ENCODE measurements around the gene KCNC3. TPM values are rescaled to one million over a fixed set of nuclear protein-coding genes. Genes with fewer than 3 reads are reported as not detected.

Gene KCNC3
- total and polyA plus RNA-seq, 2 experiments from 2014 or later = 1.3 to 3.4 TPM

DNA sequence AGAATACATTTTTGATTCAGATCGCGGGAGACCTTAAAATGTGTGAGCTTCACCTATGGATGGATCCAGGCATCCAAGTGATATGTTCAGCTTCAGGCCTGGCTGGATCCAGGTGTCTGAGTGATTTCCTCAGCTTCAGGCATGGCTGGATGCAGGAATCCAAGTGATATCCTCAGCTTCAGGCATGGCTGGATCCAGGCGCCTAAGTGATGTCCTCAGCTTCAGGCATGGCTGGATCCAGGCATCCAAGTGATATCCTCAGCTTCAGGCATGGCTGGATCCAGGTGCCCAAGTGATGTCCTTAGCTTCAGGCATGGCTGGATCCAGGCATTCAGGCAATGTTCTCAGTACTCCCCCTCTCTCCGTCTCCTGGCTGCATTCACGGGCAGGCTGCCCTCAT is 60.7 kb downstream of the KCNC3 start:
- no peaks in the 10 kb centered on the region for H4K20me1 ChIP-seq (replicated peaks; ENCODE audit: insufficient read depth)
- no peaks in the 10 kb centered on the region for H3K36me3 ChIP-seq (ENCODE audit: insufficient read depth)
- no peak overlapping the region for H2AFZ ChIP-seq
- ATAC-seq (no peak), DNase-seq (ENCODE audit: low spot score) (no peak)
- H3K27ac ChIP-seq (ENCODE audit: low read depth) = no peak overlapping the region
- no peaks in the 10 kb centered on the region for H3F3A ChIP-seq (replicated peaks; ENCODE audit: low read depth)
- no peaks in the 10 kb centered on the region for H3K79me2 ChIP-seq (replicated peaks; ENCODE audit: insufficient read depth)
- no peaks in the 10 kb centered on the region; the same call in 1 of the 2 replicates for H3K4me1 ChIP-seq (ENCODE audit: insufficient read depth)
- TF ChIP-seq JUNB (IDR thresholded peaks at IDR 0.05; ENCODE audit: unreplicated experiment) (no peak), POLR2AphosphoS5 (IDR thresholded peaks at IDR 0.05; ENCODE audit: low read depth) (no peak), ZNF331 (CRISPR knock-in tag; IDR thresholded peaks at IDR 0.05; ENCODE audit: low read depth) (no peak)
- H3K36me3 Mint-ChIP-seq (ENCODE audit: low read depth) = peaks cover 44% of the 10 kb centered on the region
- no peak overlapping the region for H3K4me2 ChIP-seq
- H3K9me3 Mint-ChIP-seq = peaks cover 95% of the 10 kb centered on the region
- H3K4me1 Mint-ChIP-seq = no peaks in the 10 kb centered on the region
- H3K27me3 ChIP-seq (ENCODE audit: insufficient read depth) = no peaks in the 10 kb centered on the region
- peaks cover 2% of the 10 kb centered on the region for H3K27me3 Mint-ChIP-seq (ENCODE audit: insufficient read depth, low read depth, poor library complexity)
- H3K4me3 ChIP-seq = no peak overlapping the region
- H3K27ac Mint-ChIP-seq = no peak overlapping the region
- no peaks in the 10 kb centered on the region for H3K9me2 ChIP-seq (ENCODE audit: insufficient read depth)
- no peak overlapping the region for H3K4me3 Mint-ChIP-seq

DNA sequence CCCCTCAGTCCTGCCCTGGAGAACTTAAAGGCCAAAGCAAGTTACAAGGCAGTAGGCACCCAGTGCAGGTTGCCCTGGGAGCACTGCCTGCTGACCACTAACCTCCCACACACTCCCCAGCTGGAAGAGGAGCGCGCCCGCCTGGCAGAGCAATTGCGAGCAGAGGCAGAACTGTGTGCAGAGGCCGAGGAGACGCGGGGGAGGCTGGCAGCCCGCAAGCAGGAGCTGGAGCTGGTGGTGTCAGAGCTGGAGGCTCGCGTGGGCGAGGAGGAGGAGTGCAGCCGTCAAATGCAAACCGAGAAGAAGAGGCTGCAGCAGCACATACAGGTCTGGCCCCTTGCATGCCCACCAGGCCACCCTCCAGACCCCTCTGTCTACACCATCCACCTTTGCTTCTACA is 61.1 kb downstream of the KCNC3 start:
- Histone ChIP-seq H3K9me2 (ENCODE audit: insufficient read depth) (no peaks in the 10 kb centered on the region), H2AFZ (no peak overlapping the region), H3K27ac (ENCODE audit: low read depth) (no peak overlapping the region), H3K4me2 (no peak overlapping the region), H4K20me1 (replicated peaks; ENCODE audit: insufficient read depth) (no peaks in the 10 kb centered on the region), H3K36me3 (ENCODE audit: insufficient read depth) (no peaks in the 10 kb centered on the region), H3K27me3 (ENCODE audit: insufficient read depth) (no peaks in the 10 kb centered on the region), H3K4me3 (no peak overlapping the region), H3K4me1 (ENCODE audit: insufficient read depth) (no peaks in the 10 kb centered on the region; the same call in 1 of the 2 replicates), H3K79me2 (replicated peaks; ENCODE audit: insufficient read depth) (no peaks in the 10 kb centered on the region), H3F3A (replicated peaks; ENCODE audit: low read depth) (no peaks in the 10 kb centered on the region)
- peaks cover 47% of the 10 kb centered on the region for H3K36me3 Mint-ChIP-seq (ENCODE audit: low read depth)
- peaks cover 95% of the 10 kb centered on the region for H3K9me3 Mint-ChIP-seq
- no peak for DNase-seq (ENCODE audit: low spot score)
- TF ChIP-seq, protein P1, sequence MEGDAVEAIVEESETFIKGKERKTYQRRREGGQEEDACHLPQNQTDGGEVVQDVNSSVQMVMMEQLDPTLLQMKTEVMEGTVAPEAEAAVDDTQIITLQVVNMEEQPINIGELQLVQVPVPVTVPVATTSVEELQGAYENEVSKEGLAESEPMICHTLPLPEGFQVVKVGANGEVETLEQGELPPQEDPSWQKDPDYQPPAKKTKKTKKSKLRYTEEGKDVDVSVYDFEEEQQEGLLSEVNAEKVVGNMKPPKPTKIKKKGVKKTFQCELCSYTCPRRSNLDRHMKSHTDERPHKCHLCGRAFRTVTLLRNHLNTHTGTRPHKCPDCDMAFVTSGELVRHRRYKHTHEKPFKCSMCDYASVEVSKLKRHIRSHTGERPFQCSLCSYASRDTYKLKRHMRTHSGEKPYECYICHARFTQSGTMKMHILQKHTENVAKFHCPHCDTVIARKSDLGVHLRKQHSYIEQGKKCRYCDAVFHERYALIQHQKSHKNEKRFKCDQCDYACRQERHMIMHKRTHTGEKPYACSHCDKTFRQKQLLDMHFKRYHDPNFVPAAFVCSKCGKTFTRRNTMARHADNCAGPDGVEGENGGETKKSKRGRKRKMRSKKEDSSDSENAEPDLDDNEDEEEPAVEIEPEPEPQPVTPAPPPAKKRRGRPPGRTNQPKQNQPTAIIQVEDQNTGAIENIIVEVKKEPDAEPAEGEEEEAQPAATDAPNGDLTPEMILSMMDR (conservative IDR thresholded peaks at IDR 0.05; ENCODE audit: low read depth in 2 of 2) = no peak
- TF ChIP-seq ZNF462 (CRISPR knock-in tag; IDR thresholded peaks at IDR 0.05) (no peak), EZH2phosphoT487 (IDR thresholded peaks at IDR 0.05; ENCODE audit: unreplicated experiment) (no peak), NANOG (IDR thresholded peaks at IDR 0.05; ENCODE audit: borderline replicate concordance) (no peak), EZH2 (IDR thresholded peaks at IDR 0.05; ENCODE audit: low read depth, unreplicated experiment) (no peak)
- ATAC-seq = no peak
- no peak overlapping the region for H3K4me3 Mint-ChIP-seq
- H3K27ac Mint-ChIP-seq = no peak overlapping the region
- no peaks in the 10 kb centered on the region for H3K4me1 Mint-ChIP-seq
- H3K27me3 Mint-ChIP-seq (ENCODE audit: insufficient read depth, low read depth, poor library complexity) = peaks cover 2% of the 10 kb centered on the region
